Breast epithelium (tissue), 3 donors: Measurements from ENCODE around the gene STOX2.

Source experiments
- POLR2A ChIP-seq: fragments of 450-650 bp; IDR thresholded peaks from one replicate; pipeline ENCODE4 v1.6.1; 2016; ENCODE audit warnings: antibody characterized with exemption, mild to moderate bottlenecking, moderate library complexity
- POLR2AphosphoS5 ChIP-seq, 3 donors: sonication (generic); formaldehyde crosslinking; IDR thresholded peaks; one replicate each; pipeline ENCODE4 v1.6.1; 2017; ENCODE audit warnings: antibody characterized with exemption in 3 of 3
- TF ChIP-seq, protein P1 (sequence below), 3 donors: fragments of 450-650 bp; IDR thresholded peaks; one replicate each; pipeline ENCODE4 v1.5.1; 2016 to 2017; ENCODE audit warnings: antibody characterized with exemption in 3 of 3, mild to moderate bottlenecking in 3 of 3, moderate library complexity in 3 of 3

GRCh38 chr4:183906489-183906738 lies 1.3 kb downstream of the STOX2 start:
- TF ChIP-seq POLR2AphosphoS5 (IDR thresholded peaks at IDR 0.05) (no peak), POLR2A (no peak)
- TF ChIP-seq, protein P1, sequence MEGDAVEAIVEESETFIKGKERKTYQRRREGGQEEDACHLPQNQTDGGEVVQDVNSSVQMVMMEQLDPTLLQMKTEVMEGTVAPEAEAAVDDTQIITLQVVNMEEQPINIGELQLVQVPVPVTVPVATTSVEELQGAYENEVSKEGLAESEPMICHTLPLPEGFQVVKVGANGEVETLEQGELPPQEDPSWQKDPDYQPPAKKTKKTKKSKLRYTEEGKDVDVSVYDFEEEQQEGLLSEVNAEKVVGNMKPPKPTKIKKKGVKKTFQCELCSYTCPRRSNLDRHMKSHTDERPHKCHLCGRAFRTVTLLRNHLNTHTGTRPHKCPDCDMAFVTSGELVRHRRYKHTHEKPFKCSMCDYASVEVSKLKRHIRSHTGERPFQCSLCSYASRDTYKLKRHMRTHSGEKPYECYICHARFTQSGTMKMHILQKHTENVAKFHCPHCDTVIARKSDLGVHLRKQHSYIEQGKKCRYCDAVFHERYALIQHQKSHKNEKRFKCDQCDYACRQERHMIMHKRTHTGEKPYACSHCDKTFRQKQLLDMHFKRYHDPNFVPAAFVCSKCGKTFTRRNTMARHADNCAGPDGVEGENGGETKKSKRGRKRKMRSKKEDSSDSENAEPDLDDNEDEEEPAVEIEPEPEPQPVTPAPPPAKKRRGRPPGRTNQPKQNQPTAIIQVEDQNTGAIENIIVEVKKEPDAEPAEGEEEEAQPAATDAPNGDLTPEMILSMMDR (IDR thresholded peaks at IDR 0.05), result no peak
